Pancreas (tissue), 10 donors: ENCODE data around the gene FLT1. TPM values are rescaled to one million over a fixed set of nuclear protein-coding genes. Genes with fewer than 3 reads are reported as not detected.

ENCODE experiments used
- ATAC-seq, 4 donors: fragments of 200-7000 bp; cut with Tn5 transposase; one replicate each; pipeline versions ENCODE4 v1.8.0 to v1.9.1; 2020; ENCODE audit warnings: mild to moderate bottlenecking in 4 of 4, moderate library complexity in 4 of 4
- DNase-seq, 6 donors: peaks; one replicate each; pipeline ENCODE4 v3.0.0-alpha.2; 2020
- FAIRE-seq: peaks from 2 replicates; lab custom pipeline; 2012; peaks lifted over from hg19 to GRCh38; lab: Jason Lieb, UNC
- H3K27ac ChIP-seq, 4 donors: fragments of 200-600 bp; sonication (generic); 1 replicate in 3 of 4; 2 replicates in 1 of 4; pipeline versions ENCODE4 v1.5.0 to v1.8.0; 2020
- H3K27me3 ChIP-seq, 4 donors: fragments of 200-600 bp; one replicate each; pipeline ENCODE4 v1.8.0; 2021
- H3K36me3 ChIP-seq, 3 donors: fragments of 200-600 bp; sonication (generic) in 1 of 3; one replicate each; pipeline versions ENCODE4 v1.5.0 to v1.8.0; 2020 to 2021
- H3K4me1 ChIP-seq, 3 donors: fragments of 200-600 bp; one replicate each; pipeline ENCODE4 v1.8.0; 2021
- H3K4me3 ChIP-seq, 4 donors: fragments of 200-600 bp; sonication (generic) in 2 of 4; one replicate each; pipeline versions ENCODE4 v1.5.0 to v1.8.0; 2020 to 2021
- H3K9me3 ChIP-seq, 4 donors: fragments of 200-600 bp; one replicate each; pipeline ENCODE4 v1.8.0; 2021
- CTCF ChIP-seq, 4 donors: fragments of 200-600 bp; sonication (generic) in 3 of 4; IDR thresholded peaks; one replicate each; pipeline versions ENCODE4 v1.5.0 to v1.8.0; 2021; ENCODE audit warnings: antibody characterized with exemption in 4 of 4
- WGBS, 2 donors: extraction: QIAGEN DNeasy Blood & Tissue Kit; methylation state at CpG; one replicate each; pipeline ENCODE4 v1.1.7; 2013; 5-methylcytosine and 5-hydroxymethylcytosine counted together
- intact Hi-C, 3 donors: fragments of 100-400 bp; cut with DNase I; formaldehyde crosslinking; loops; one replicate each; pipeline versions ENCODE4 v1.11.1 to v1.14.2; 2022
- polyA plus RNA-seq, 2 donors: library from polyadenylated mRNA; stranded (reverse); fragments of 200-250 nt; gene quantifications; one replicate each; pipeline ENCODE4 v1.2.3, GENCODE V29; 2013
- total RNA-seq, 6 donors: library from RNA; stranded (reverse); fragmentation: NEBNext Ultra II Directional in 4 of 6; extraction: Animal tissue kit (Norgen Biotek cat#: 25700) in 4 of 6; gene quantifications; one replicate each; pipeline versions ENCODE4 v1.2.1 to v1.2.4, GENCODE V29; 2021 to 2023
- donor health status: healthy with polysubstance abuse.
- donor health status: DM: no; HTN: no; CAD: no; lungs with moderate emphysema.
- donor health status: DM: no; HTN: no; CAD: no.
- donor health status: control.
- donor health status: control.
- donor health status: Bipolar disorder and iron deficiency.
- donor health status: DM: yes; HTN: yes; CAD: no.
- donor health status: DM: no; HTN: no; CAD: no.
- donor health status: DM: no; HTN: no; CAD: no.
- donor health status: DM: yes; HTN: yes; CAD: no.

FLT1 gene
- total and polyA plus RNA-seq, 8 donors: 1.1 to 12.7 (median 8.1) TPM

GRCh38 chr13:28271056-28271840 lies 223.7 kb downstream of the FLT1 start:
- Histone ChIP-seq H3K4me1 (no peaks in the 10 kb centered on the region), H3K36me3 (peaks cover 0 to 19% (median 6%) of the 10 kb centered on the region in 3 donors), H3K4me3 (no peak overlapping the region), H3K27ac (no peak overlapping the region), H3K9me3 (no peaks in the 10 kb centered on the region), H3K27me3 (no peaks in the 10 kb centered on the region)
- DNase-seq: no peak
- no peak for FAIRE-seq
- intact Hi-C loops: no loop called here
- 97 to 98% methylated on average over 2 of the region's 2 CpGs for WGBS, 2 donors
- TF ChIP-seq CTCF (IDR thresholded peaks at IDR 0.05): no peak
- ATAC-seq: no peak

DNA sequence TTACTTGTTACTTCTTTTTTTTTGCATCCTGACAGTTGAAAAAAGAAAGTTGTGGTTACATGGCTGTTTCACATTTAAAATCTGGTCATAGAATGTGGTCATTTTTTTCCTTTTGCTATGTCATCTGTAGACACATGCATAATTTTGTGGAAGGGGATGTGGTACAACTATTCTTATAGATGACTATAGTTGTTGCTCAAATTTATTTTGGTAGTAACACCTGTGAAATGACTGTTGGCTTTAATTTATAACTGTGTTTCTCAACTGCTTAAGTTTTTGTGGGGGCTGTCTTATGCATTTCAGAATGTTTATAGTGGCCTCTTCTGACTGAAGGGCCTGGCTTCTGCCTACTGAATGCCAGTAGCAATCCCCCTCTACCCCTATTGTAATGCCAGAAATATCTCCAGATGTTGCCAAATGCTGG lies 226.1 kb downstream of the FLT1 start:
- intact Hi-C loops: no loop called here
- Histone ChIP-seq H3K4me1 (no peaks in the 10 kb centered on the region), H3K9me3 (no peaks in the 10 kb centered on the region), H3K4me3 (no peak overlapping the region), H3K36me3 (peaks cover 0 to 19% (median 6%) of the 10 kb centered on the region in 3 donors), H3K27ac (no peak overlapping the region), H3K27me3 (no peaks in the 10 kb centered on the region)
- no peak for TF ChIP-seq CTCF (IDR thresholded peaks at IDR 0.05)
- no peak for DNase-seq
- no peak for FAIRE-seq
- no peak for ATAC-seq

GRCh38 chr13:28267497-28267896 lies 227.4 kb downstream of the FLT1 start:
- FAIRE-seq (no peak), DNase-seq (no peak), ATAC-seq (no peak)
- 92 to 93% methylated on average over 4 of the region's 4 CpGs for WGBS, 2 donors
- TF ChIP-seq CTCF (IDR thresholded peaks at IDR 0.05): no peak
- Histone ChIP-seq H3K36me3 (peaks cover 0 to 19% (median 6%) of the 10 kb centered on the region in 3 donors), H3K4me3 (no peak overlapping the region), H3K27ac (no peak overlapping the region), H3K4me1 (no peaks in the 10 kb centered on the region), H3K9me3 (no peaks in the 10 kb centered on the region), H3K27me3 (no peaks in the 10 kb centered on the region)
- intact Hi-C loops: no loop called here

- Histone ChIP-seq H3K27ac (peak overlapping the region in 1 of 4 donors; percentile 30), H3K27me3 (no peaks in the 10 kb centered on the region), H3K9me3 (no peaks in the 10 kb centered on the region), H3K4me1 (peaks cover 0 to 10% (median 9%) of the 10 kb centered on the region in 3 donors), H3K36me3 (peaks cover 3 to 7% (median 5%) of the 10 kb centered on the region in 3 donors), H3K4me3 (no peak overlapping the region)
- WGBS, 2 donors: 35 to 40% methylated on average over 3 of the region's 3 CpGs
- FAIRE-seq (no peak), DNase-seq (no peak), ATAC-seq (peak in 3 of 4 donors; percentile 74 to 80 (median 79))
- intact Hi-C loops: no loop called here
- TF ChIP-seq CTCF (IDR thresholded peaks at IDR 0.05): no peak
Observed at GRCh38 chr13:28258417-28258816, 236.5 kb downstream of the FLT1 start.

- intact Hi-C loops: no loop called here
- 93 to 99% methylated on average over 4 of the region's 4 CpGs for WGBS, 2 donors
- FAIRE-seq: no peak
Observed at GRCh38 chr13:28257305-28257704, 237.6 kb downstream of the FLT1 start.

More at GRCh38 chr13:28257305-28257704, 237.6 kb downstream of the FLT1 start:
- Histone ChIP-seq H3K36me3 (peaks cover 3 to 7% (median 4%) of the 10 kb centered on the region in 3 donors), H3K4me1 (peaks cover 0 to 10% (median 9%) of the 10 kb centered on the region in 3 donors), H3K9me3 (no peaks in the 10 kb centered on the region), H3K4me3 (no peak overlapping the region), H3K27ac (no peak overlapping the region), H3K27me3 (no peaks in the 10 kb centered on the region)
- no peak for TF ChIP-seq CTCF (IDR thresholded peaks at IDR 0.05)
- DNase-seq: no peak
- no peak for ATAC-seq
